ENCODE data around the gene M1AP. TPM values are rescaled to one million over a fixed set of nuclear protein-coding genes. Genes with fewer than 3 reads are reported as not detected.

M1AP gene
- total and polyA plus RNA-seq, 9 donors: 0.36 to 0.72 (median 0.45) TPM; not detected in 3

- Histone ChIP-seq H3K4me1 (ENCODE audit: insufficient read depth) (no peaks in the 10 kb centered on the region), H3K4me3 (no peak overlapping the region), H3K27ac (no peak overlapping the region), H3K9me3 (no peaks in the 10 kb centered on the region), H3K36me3 (no peaks in the 10 kb centered on the region), H3K27me3 (no peaks in the 10 kb centered on the region)
- no peak for DNase-seq
- TF ChIP-seq, protein P1, sequence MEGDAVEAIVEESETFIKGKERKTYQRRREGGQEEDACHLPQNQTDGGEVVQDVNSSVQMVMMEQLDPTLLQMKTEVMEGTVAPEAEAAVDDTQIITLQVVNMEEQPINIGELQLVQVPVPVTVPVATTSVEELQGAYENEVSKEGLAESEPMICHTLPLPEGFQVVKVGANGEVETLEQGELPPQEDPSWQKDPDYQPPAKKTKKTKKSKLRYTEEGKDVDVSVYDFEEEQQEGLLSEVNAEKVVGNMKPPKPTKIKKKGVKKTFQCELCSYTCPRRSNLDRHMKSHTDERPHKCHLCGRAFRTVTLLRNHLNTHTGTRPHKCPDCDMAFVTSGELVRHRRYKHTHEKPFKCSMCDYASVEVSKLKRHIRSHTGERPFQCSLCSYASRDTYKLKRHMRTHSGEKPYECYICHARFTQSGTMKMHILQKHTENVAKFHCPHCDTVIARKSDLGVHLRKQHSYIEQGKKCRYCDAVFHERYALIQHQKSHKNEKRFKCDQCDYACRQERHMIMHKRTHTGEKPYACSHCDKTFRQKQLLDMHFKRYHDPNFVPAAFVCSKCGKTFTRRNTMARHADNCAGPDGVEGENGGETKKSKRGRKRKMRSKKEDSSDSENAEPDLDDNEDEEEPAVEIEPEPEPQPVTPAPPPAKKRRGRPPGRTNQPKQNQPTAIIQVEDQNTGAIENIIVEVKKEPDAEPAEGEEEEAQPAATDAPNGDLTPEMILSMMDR (IDR thresholded peaks at IDR 0.05): no peak
- TF ChIP-seq POLR2A (IDR thresholded peaks at IDR 0.05) (no peak), EP300 (IDR thresholded peaks at IDR 0.05) (no peak)
- 55 to 72% (median 72%) methylated on average over 3 of the region's 3 CpGs for WGBS, 3 donors
- intact Hi-C loops (cut with DNase I): no loop called here
These were observed 19.5 kb downstream of the M1AP start for GRCh38 chr2:74628538-74629105.

DNA sequence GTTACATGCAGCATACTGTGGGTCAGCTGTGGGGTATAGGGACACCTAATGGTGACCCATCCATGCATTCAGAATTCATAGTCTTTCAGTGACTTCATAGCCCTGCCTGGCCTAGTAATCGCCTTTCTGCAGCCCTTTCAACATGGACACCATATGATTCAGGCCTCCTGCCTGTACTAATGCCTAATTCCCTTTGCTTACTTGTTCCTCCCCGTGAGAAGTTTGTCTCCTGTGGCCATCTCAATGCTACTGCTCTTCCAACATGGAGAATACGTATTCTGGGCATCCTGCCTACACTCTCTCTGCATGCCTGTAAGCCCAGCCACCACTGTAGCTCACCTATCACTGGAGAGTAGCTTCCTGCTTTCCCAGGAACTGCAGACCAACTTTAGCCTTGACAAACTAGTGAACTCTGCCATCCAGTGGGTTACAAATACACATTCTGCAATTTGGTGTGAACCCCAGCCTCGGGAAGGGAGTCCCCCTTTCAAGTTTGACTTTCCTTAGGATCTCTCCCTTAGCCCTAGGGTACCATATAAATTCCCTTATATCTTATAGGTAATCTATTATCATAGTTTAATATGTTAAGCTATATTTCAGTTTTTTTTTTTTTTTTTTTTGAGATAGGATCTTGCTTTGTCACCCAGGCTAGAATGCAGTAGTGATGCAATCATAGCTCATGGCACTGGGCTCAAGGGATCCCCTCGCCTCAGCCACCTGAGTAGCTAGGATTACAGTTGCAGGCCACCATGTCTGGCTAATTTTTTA is 22.3 kb downstream of the M1AP start:
- no peaks in the 10 kb centered on the region for H3K4me1 ChIP-seq (ENCODE audit: insufficient read depth)
- WGBS, 3 donors: 76 to 81% (median 80%) methylated on average over 5 of the region's 5 CpGs
- intact Hi-C loops (cut with DNase I): no loop called here
- no peaks in the 10 kb centered on the region for H3K27me3 ChIP-seq
- DNase-seq: no peak
- H3K9me3 ChIP-seq: no peaks in the 10 kb centered on the region
- no peak overlapping the region for H3K4me3 ChIP-seq
- no peaks in the 10 kb centered on the region for H3K36me3 ChIP-seq
- no peak overlapping the region for H3K27ac ChIP-seq
- TF ChIP-seq POLR2A (IDR thresholded peaks at IDR 0.05): no peak
- TF ChIP-seq, protein P1 (IDR thresholded peaks at IDR 0.05): no peak
- no peak for TF ChIP-seq EP300 (IDR thresholded peaks at IDR 0.05)

DNA sequence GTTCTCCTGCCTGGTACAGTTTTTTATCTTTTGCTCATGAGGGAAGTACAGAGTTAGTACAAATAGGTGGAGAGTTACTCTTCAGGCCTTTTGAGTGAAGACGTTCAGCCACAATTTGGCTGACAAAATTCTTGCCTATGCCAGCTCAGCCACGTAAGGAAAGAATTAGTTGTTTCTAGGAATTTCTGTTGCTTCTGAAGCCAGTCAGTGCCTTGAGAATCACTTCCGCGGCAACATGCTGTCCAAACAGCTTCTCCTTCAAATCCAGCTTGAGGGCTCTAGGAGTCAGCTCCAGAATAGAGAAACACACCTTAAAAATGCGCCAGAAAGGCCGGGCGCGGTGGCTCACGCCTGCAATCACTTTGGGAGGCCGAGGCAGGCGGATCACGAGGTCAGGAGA is 27.5 kb downstream of the M1AP start:
- TF ChIP-seq EP300 (IDR thresholded peaks at IDR 0.05) (no peak), POLR2A (IDR thresholded peaks at IDR 0.05) (no peak)
- TF ChIP-seq, protein P1 (IDR thresholded peaks at IDR 0.05): no peak
- H3K27me3 ChIP-seq: no peaks in the 10 kb centered on the region
- H3K4me1 ChIP-seq (ENCODE audit: insufficient read depth): no peaks in the 10 kb centered on the region
- H3K36me3 ChIP-seq: no peaks in the 10 kb centered on the region
- no peak overlapping the region for H3K27ac ChIP-seq
- no peak for DNase-seq
- intact Hi-C loops (cut with DNase I): no loop called here
- no peak overlapping the region for H3K4me3 ChIP-seq
- WGBS, 3 donors: 85 to 88% (median 86%) methylated on average over 12 of the region's 12 CpGs
- H3K9me3 ChIP-seq: no peaks in the 10 kb centered on the region

DNA sequence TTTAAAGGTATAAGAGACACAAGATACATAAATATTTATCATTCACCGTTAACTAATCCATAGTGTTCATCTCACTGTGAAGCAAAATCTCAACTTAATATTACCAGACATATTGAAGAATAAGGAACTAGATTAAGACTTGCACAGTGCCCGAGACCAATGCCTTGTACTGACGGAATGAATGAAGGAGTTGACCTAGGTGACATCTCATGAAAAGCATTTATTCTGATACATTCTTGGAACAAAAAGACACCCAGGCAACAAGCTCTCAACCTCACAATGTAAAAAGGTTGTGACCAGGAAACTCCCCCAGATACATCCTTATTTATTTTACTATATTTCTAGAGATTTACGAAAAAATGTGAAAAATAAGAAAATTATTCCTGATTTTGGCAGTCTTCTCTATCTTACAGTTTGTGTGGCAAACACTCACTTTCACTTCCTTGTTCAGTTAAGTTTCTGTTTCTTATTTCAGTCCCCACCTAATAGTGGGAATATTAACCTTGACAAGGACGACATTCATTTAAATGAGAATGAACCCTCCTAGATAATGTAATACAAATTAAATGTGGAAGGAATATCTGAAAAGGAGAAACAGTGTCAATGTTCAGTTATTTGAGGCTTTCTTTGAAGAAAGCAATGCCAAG is 28.4 kb downstream of the M1AP start:
- 57 to 70% (median 63%) methylated on average over 5 of the region's 5 CpGs for whole genome bisulfite sequencing, 3 donors
- no peak overlapping the region for H3K27ac ChIP-seq
- no peaks in the 10 kb centered on the region for H3K9me3 ChIP-seq
- H3K4me1 ChIP-seq (ENCODE audit: insufficient read depth): no peaks in the 10 kb centered on the region
- DNase-seq: no peak
- intact Hi-C loops (cut with DNase I): no loop called here
- no peak overlapping the region for H3K4me3 ChIP-seq
- TF ChIP-seq, protein P1 (IDR thresholded peaks at IDR 0.05): no peak
- TF ChIP-seq EP300 (IDR thresholded peaks at IDR 0.05) (no peak), POLR2A (IDR thresholded peaks at IDR 0.05) (no peak)
- no peaks in the 10 kb centered on the region for H3K36me3 ChIP-seq
- no peaks in the 10 kb centered on the region for H3K27me3 ChIP-seq
